Osteocyte (in vitro differentiated cells): Measurements from ENCODE around the gene SEPTIN6. TPM values are rescaled to one million over a fixed set of nuclear protein-coding genes. Genes with fewer than 3 reads are reported as not detected.
A peak's percentile ranks its signal among the peaks of the same experiment; 100 is the strongest.

ENCODE experiments used
- DNase-seq: peaks from one replicate; pipeline ENCODE4 v3.0.0; 2021; ENCODE audit warnings: mixed read lengths; ENCODE audit not compliant: unreplicated experiment; ENCODE audit errors: extremely low spot score
- H3K27ac Mint-ChIP-seq: one replicate; pipeline ENCODE4 v1.8.0; 2021; ENCODE audit warnings: mild to moderate bottlenecking, mixed read lengths; ENCODE audit not compliant: unreplicated experiment
- H3K27me3 Mint-ChIP-seq: one replicate; pipeline ENCODE4 v1.8.0; 2021; ENCODE audit warnings: mixed read lengths; ENCODE audit not compliant: unreplicated experiment
- H3K36me3 Mint-ChIP-seq: one replicate; pipeline ENCODE4 v1.8.0; 2021; ENCODE audit warnings: mixed read lengths; ENCODE audit not compliant: unreplicated experiment
- H3K4me1 Mint-ChIP-seq: one replicate; pipeline ENCODE4 v1.8.0; 2021; ENCODE audit warnings: mixed read lengths; ENCODE audit not compliant: unreplicated experiment
- H3K4me3 Mint-ChIP-seq: one replicate; pipeline ENCODE4 v1.8.0; 2021; ENCODE audit warnings: mild to moderate bottlenecking, moderate library complexity, mixed read lengths; ENCODE audit not compliant: unreplicated experiment
- H3K9me3 Mint-ChIP-seq: one replicate; pipeline ENCODE4 v1.8.0; 2021; ENCODE audit warnings: mixed read lengths; ENCODE audit not compliant: unreplicated experiment
- CTCF ChIP-seq: fragments of 200-600 bp; sonication (generic); IDR thresholded peaks from 2 replicates; pipeline ENCODE4 v1.5.0; 2021; ENCODE audit warnings: antibody characterized with exemption, mild to moderate bottlenecking, moderate library complexity
- total RNA-seq: library from RNA; stranded (reverse); gene quantifications from 2 replicates; pipeline ENCODE4 v1.2.1, GENCODE V29; 2021

SEPTIN6 gene
- total RNA-seq, 1 donor from 2014 or later = 53.8 TPM

- no peaks in the 10 kb centered on the region for H3K36me3 Mint-ChIP-seq
- H3K9me3 Mint-ChIP-seq = peaks cover 4% of the 10 kb centered on the region
- peak; percentile 70 for TF ChIP-seq CTCF
- peaks cover 3% of the 10 kb centered on the region for H3K27me3 Mint-ChIP-seq
- H3K27ac Mint-ChIP-seq = no peak overlapping the region
- no peak overlapping the region for H3K4me3 Mint-ChIP-seq
- no peak for DNase-seq
- H3K4me1 Mint-ChIP-seq = peaks cover under 1% of the 10 kb centered on the region
Observed at GRCh38 chrX:119729408-119730201, 36.6 kb upstream of the SEPTIN6 start.

- Mint-ChIP-seq H3K9me3 (peaks cover 4% of the 10 kb centered on the region), H3K4me1 (no peaks in the 10 kb centered on the region), H3K27me3 (peaks cover 3% of the 10 kb centered on the region), H3K27ac (no peak overlapping the region), H3K4me3 (no peak overlapping the region), H3K36me3 (no peaks in the 10 kb centered on the region)
- no peak for DNase-seq
- TF ChIP-seq CTCF = peak; percentile 16
Observed at GRCh38 chrX:119728487-119728886, 35.5 kb upstream of the SEPTIN6 start.

GRCh38 chrX:119726900-119727555 lies 34.1 kb upstream of the SEPTIN6 start:
- no peak for TF ChIP-seq CTCF
- H3K27me3 Mint-ChIP-seq = peaks cover 3% of the 10 kb centered on the region
- no peaks in the 10 kb centered on the region for H3K4me1 Mint-ChIP-seq
- no peaks in the 10 kb centered on the region for H3K36me3 Mint-ChIP-seq
- peaks cover 4% of the 10 kb centered on the region for H3K9me3 Mint-ChIP-seq
- no peak overlapping the region for H3K27ac Mint-ChIP-seq
- DNase-seq = peak; percentile 15
- no peak overlapping the region for H3K4me3 Mint-ChIP-seq

DNA sequence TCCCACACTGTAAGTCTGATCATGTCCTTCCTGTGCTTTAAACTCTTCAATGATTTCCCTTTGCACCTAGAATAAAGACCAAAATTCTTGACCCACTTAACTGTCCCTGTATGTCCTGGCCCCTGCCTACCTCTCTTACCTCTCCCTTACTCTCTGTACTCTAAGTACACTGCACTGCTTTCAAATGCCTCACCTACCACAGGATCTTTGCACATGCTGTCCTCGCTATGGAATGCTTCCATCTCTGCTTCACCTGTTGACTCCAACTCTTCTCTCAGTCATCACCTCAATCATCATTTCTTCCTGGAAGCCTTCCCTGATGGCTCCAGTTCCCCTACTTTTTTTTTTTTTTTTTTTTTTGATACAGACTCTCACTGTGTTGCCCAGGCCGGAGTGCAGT lies 29.0 kb upstream of the SEPTIN6 start:
- H3K4me3 Mint-ChIP-seq = no peak overlapping the region
- H3K27me3 Mint-ChIP-seq = no peaks in the 10 kb centered on the region
- H3K4me1 Mint-ChIP-seq = no peaks in the 10 kb centered on the region
- TF ChIP-seq CTCF = no peak
- H3K9me3 Mint-ChIP-seq = peaks cover 4% of the 10 kb centered on the region
- H3K27ac Mint-ChIP-seq = no peak overlapping the region
- no peak for DNase-seq
- H3K36me3 Mint-ChIP-seq = no peaks in the 10 kb centered on the region

- Mint-ChIP-seq H3K36me3 (no peaks in the 10 kb centered on the region), H3K9me3 (peaks cover 4% of the 10 kb centered on the region), H3K27me3 (no peaks in the 10 kb centered on the region), H3K4me3 (no peak overlapping the region), H3K4me1 (no peaks in the 10 kb centered on the region), H3K27ac (no peak overlapping the region)
- no peak for TF ChIP-seq CTCF
- no peak for DNase-seq
Observed at GRCh38 chrX:119721487-119721886, 28.5 kb upstream of the SEPTIN6 start.
